GM23248 (cell line): ENCODE data around the gene STAP2. TPM values are rescaled to one million over a fixed set of nuclear protein-coding genes. Genes with fewer than 3 reads are reported as not detected.
A peak's percentile ranks its signal among the peaks of the same experiment; 100 is the strongest.

Source experiments
- DNase-seq: peaks from one replicate; pipeline ENCODE4 v3.0.0-alpha.2; 2015
- H2AFZ ChIP-seq: fragments of 200-600 bp; sonication (generic); 2 replicates; pipeline ENCODE4 v1.6.1; 2016; ENCODE audit warnings: antibody characterized with exemption
- H3F3A ChIP-seq: fragments of 200-600 bp; sonication (generic); 2 replicates; pipeline ENCODE4 v1.6.1; 2016; ENCODE audit warnings: mild to moderate bottlenecking, antibody characterized with exemption, mixed run types; ENCODE audit not compliant: insufficient read depth
- H3K27ac ChIP-seq: fragments of 200-600 bp; sonication (generic); 2 replicates; pipeline ENCODE4 v1.5.1; 2016; ENCODE audit warnings: mild to moderate bottlenecking
- H3K27me3 ChIP-seq: fragments of 200-600 bp; sonication (generic); replicated peaks from 2 replicates; pipeline ENCODE4 v1.6.1; 2016; ENCODE audit warnings: mild to moderate bottlenecking; ENCODE audit not compliant: insufficient read depth
- H3K36me3 ChIP-seq: fragments of 200-600 bp; sonication (generic); 2 replicates; pipeline ENCODE4 v1.6.1; 2016; ENCODE audit warnings: low read depth, mild to moderate bottlenecking
- H3K4me1 ChIP-seq: fragments of 200-600 bp; sonication (generic); 2 replicates; pipeline ENCODE4 v1.6.1; 2016; ENCODE audit warnings: mild to moderate bottlenecking; ENCODE audit not compliant: insufficient read depth
- H3K4me2 ChIP-seq: fragments of 200-600 bp; sonication (generic); one replicate; pipeline ENCODE4 v1.6.1; 2016; ENCODE audit warnings: mild to moderate bottlenecking; ENCODE audit not compliant: unreplicated experiment
- H3K4me3 ChIP-seq: fragments of 200-600 bp; sonication (generic); 2 replicates; pipeline ENCODE4 v1.5.1; 2016; ENCODE audit warnings: mild to moderate bottlenecking
- H3K79me2 ChIP-seq: fragments of 200-600 bp; sonication (generic); 2 replicates; pipeline ENCODE4 v1.6.1; 2016; ENCODE audit warnings: mild to moderate bottlenecking; ENCODE audit not compliant: insufficient read depth
- H3K9ac ChIP-seq: fragments of 200-600 bp; sonication (generic); 2 replicates; pipeline ENCODE4 v1.6.1; 2016; ENCODE audit warnings: mild to moderate bottlenecking
- H3K9me2 ChIP-seq: fragments of 200-600 bp; sonication (generic); 2 replicates; pipeline ENCODE4 v1.6.1; 2016; ENCODE audit warnings: mixed run types, mild to moderate bottlenecking, moderate library complexity; ENCODE audit not compliant: insufficient read depth
- H3K9me3 ChIP-seq: fragments of 200-600 bp; sonication (generic); one replicate; pipeline ENCODE4 v1.6.1; 2017; ENCODE audit warnings: low read depth
- H4K20me1 ChIP-seq: fragments of 200-600 bp; sonication (generic); 2 replicates; pipeline ENCODE4 v1.6.0; 2016; ENCODE audit not compliant: insufficient read depth
- EZH2 ChIP-seq: fragments of 200-600 bp; sonication (generic); IDR thresholded peaks from 2 replicates; pipeline ENCODE4 v1.6.1; 2018; ENCODE audit warnings: antibody characterized with exemption, mild to moderate bottlenecking; ENCODE audit not compliant: insufficient read depth, poor library complexity, severe bottlenecking
- EZH2phosphoT487 ChIP-seq: fragments of 200-600 bp; sonication (generic); IDR thresholded peaks from 2 replicates; pipeline ENCODE4 v1.6.1; 2018; ENCODE audit warnings: antibody characterized with exemption, moderate library complexity, mild to moderate bottlenecking, low read depth; ENCODE audit not compliant: insufficient read depth
- WGBS, 2 experiments: methylation state at CpG; one replicate each; pipeline ENCODE4 v1.1.6; 2015 to 2017; ENCODE audit warnings: low lambda C conversion rate in 2 of 2, low coverage in 1 of 2; ENCODE audit errors: missing lambda C conversion rate in 2 of 2; 5-methylcytosine and 5-hydroxymethylcytosine counted together
- in situ Hi-C: fragments of 300-500 bp; cut with MboI; formaldehyde crosslinking; loops from 2 replicates; pipeline ENCODE4 v1.15.0; 2020
- polyA plus RNA-seq: library from polyadenylated mRNA; unstranded; fragments of >200 nt; fragmentation: Nextera tagmentation; extraction: Ambion mirVana; gene quantifications from 2 replicates; pipeline ENCODE4 v1.2.1, GENCODE V29; 2016
- total RNA-seq: library from RNA; depleted of rRNA; stranded (reverse); fragments of >200 nt; shearing (Covaris generic); gene quantifications from 2 replicates; pipeline ENCODE4 v1.2.3, GENCODE V29; 2014

The STAP2 gene
- total and polyA plus RNA-seq, 2 experiments from 2014 or later, result 1.7 to 1.8 TPM

DNA sequence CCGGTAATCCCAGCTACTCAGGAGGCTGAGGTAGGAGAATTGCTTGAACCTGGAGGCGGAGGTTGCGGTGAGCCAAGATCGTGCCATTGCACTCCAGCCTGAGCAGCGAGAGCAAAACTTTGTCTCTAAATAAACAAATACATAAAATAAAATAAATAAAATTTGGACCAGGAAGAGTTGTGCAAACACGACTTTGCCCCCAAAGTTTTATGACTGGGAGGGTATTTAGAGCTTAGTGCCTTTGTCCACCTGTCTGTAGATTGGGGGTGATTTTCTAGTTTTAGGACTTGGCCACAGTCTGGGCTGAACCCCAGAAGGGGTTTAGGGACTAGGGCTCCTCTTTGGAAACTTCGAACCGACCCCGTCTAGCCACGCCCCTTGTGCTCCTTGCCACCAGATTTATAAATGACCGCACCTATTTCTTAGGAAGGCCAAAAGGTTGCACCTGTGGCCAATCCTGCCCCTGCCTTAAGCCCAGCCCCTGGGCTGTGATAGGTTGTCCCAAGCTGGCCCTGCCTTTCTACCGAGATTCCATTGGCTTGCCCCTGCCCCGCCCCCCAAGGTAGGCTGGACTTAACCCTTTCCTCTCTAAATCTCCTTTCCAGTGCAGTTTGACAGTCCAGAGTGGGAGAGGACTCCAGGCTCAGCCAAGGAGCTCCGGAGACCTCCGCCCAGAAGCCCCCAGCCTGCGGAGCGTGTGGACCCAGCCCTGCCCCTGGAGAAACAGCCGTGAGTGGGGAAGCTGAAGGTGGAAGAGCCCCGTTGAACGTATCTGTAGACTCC, 54.3 kb downstream of the STAP2 start:
- Histone ChIP-seq H3K4me2 (no peak overlapping the region), H3K79me2 (no peaks in the 10 kb centered on the region), H2AFZ (no peak overlapping the region), H3K4me1 (no peaks in the 10 kb centered on the region), H3K4me3 (no peak overlapping the region), H3K9me3 (no peaks in the 10 kb centered on the region), H4K20me1 (no peaks in the 10 kb centered on the region), H3K27ac (no peak overlapping the region), H3K27me3 (peaks cover 38% of the 10 kb centered on the region), H3K36me3 (no peaks in the 10 kb centered on the region), H3F3A (no peaks in the 10 kb centered on the region), H3K9ac (no peak overlapping the region), H3K9me2 (no peaks in the 10 kb centered on the region)
- TF ChIP-seq EZH2, result no peak
- TF ChIP-seq EZH2phosphoT487, result no peak
- 34 to 35% methylated on average over 20 of the region's 20 CpGs for WGBS, 2 experiments
- peak; percentile 27 for DNase-seq
- in situ Hi-C loops, result no loop called here

- no peak overlapping the region for H3K27ac ChIP-seq
- no peaks in the 10 kb centered on the region for H3K4me1 ChIP-seq
- H3K9me3 ChIP-seq, result no peaks in the 10 kb centered on the region
- 3 to 4% methylated on average over 50 to 52 of the region's 71 CpGs for WGBS, 2 experiments
- no peaks in the 10 kb centered on the region for H3K9me2 ChIP-seq
- no peak overlapping the region for H3K4me2 ChIP-seq
- no peak overlapping the region for H3K9ac ChIP-seq
- no peaks in the 10 kb centered on the region for H3K36me3 ChIP-seq
- H4K20me1 ChIP-seq, result no peaks in the 10 kb centered on the region
- in situ Hi-C loops, result no loop called here
- H2AFZ ChIP-seq, result no peak overlapping the region
- H3K27me3 ChIP-seq, result peaks cover 41% of the 10 kb centered on the region
- H3K79me2 ChIP-seq, result no peaks in the 10 kb centered on the region
- H3K4me3 ChIP-seq, result no peak overlapping the region
- TF ChIP-seq EZH2phosphoT487, result no peak
- peak; percentile 72 for TF ChIP-seq EZH2
- H3F3A ChIP-seq, result no peaks in the 10 kb centered on the region
- no peak for DNase-seq
These were observed 58.9 kb downstream of the STAP2 start for GRCh38 chr19:4279530-4280422.

DNA sequence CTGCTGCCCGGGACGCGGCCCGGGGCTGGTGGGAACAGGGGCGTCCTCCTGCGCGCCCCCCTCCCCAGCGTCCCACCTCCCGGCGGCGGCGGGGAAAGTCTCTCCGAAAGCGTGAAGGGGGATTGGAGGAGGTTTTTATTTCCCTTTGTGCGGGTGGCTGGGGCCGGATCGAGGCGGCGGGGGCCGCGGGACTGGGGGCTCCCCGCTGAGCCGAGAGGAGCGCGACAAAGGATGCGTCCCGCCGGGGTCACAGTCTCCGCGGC, 59.4 kb downstream of the STAP2 start:
- Histone ChIP-seq H3K4me2 (no peak overlapping the region), H3K27me3 (peaks cover 36% of the 10 kb centered on the region), H4K20me1 (no peaks in the 10 kb centered on the region), H3K9me3 (no peaks in the 10 kb centered on the region), H3K79me2 (no peaks in the 10 kb centered on the region), H3K36me3 (no peaks in the 10 kb centered on the region), H3F3A (no peaks in the 10 kb centered on the region), H3K9me2 (no peaks in the 10 kb centered on the region), H3K9ac (no peak overlapping the region), H3K4me3 (no peak overlapping the region), H2AFZ (no peak overlapping the region), H3K27ac (no peak overlapping the region), H3K4me1 (no peaks in the 10 kb centered on the region)
- 1 to 10% methylated on average over 2 to 30 of the region's 30 CpGs for WGBS, 2 experiments
- in situ Hi-C loops, result no loop called here
- DNase-seq, result no peak
- TF ChIP-seq EZH2phosphoT487 (no peak), EZH2 (no peak)

- no peak within 1 kb of the TSS for H3K4me2 ChIP-seq
- no peaks in the 10 kb centered on the region for H4K20me1 ChIP-seq
- H2AFZ ChIP-seq, result no peak within 1 kb of the TSS
- peaks cover 32% of the 10 kb centered on the region for H3K27me3 ChIP-seq
- H3K9me2 ChIP-seq, result no peaks in the 10 kb centered on the region
- H3K36me3 ChIP-seq, result no peaks in the 10 kb centered on the region
- no peaks in the 10 kb centered on the region for H3K4me1 ChIP-seq
- H3K9ac ChIP-seq, result no peak within 1 kb of the TSS
- no peaks in the 10 kb centered on the region for H3K79me2 ChIP-seq
- no peaks in the 10 kb centered on the region for H3F3A ChIP-seq
- no peak within 1 kb of the TSS for H3K4me3 ChIP-seq
- no peak for TF ChIP-seq EZH2
- TF ChIP-seq EZH2phosphoT487, result no peak
- in situ Hi-C loops, result no loop called here
- H3K27ac ChIP-seq, result no peak within 1 kb of the TSS
- no peak for DNase-seq
- 4 to 5% methylated on average over 14 to 43 of the region's 44 CpGs for WGBS, 2 experiments
- no peaks in the 10 kb centered on the region for H3K9me3 ChIP-seq
These were observed 60.0 kb downstream of the STAP2 start, which contains the start of gene SHD for GRCh38 chr19:4278419-4279266. Gene SHD (plus strand): TSS chr19:4279266. CDS start chr19:4280064, 798 bp downstream.
